Measurements from ENCODE around the gene PDZD2. TPM values are rescaled to one million over a fixed set of nuclear protein-coding genes. Genes with fewer than 3 reads are reported as not detected.

PDZD2 gene
- total and polyA plus RNA-seq, 2 donors (not counting 3 experiments of a cell fraction or from before 2014, with no cell fraction given), result 0.66 to 6.9 TPM

- no peaks in the 10 kb centered on the region for H3K79me2 ChIP-seq (ENCODE audit: control insufficient read depth, insufficient read depth, low read length)
- ChIA-PET POLR2A (no interaction called here), CTCF (no interaction called here)
- H3K9me1 ChIP-seq (replicated peaks; ENCODE audit: control insufficient read depth, extremely low read depth, insufficient read depth, low read length), result no peaks in the 10 kb centered on the region
- no peak overlapping the region for H3K4me3 ChIP-seq (replicated peaks in 1 of 3; ENCODE audit: insufficient read depth in 1 of 3, low read depth in 1 of 3, low read length in 3 of 3)
- H3K36me3 ChIP-seq (ENCODE audit: control insufficient read depth in 2 of 2, extremely low read depth in 1 of 2, insufficient read depth in 2 of 2, low read length in 2 of 2), result no peaks in the 10 kb centered on the region
- no peak overlapping the region for H3K9ac ChIP-seq (replicated peaks; ENCODE audit: extremely low read depth, insufficient read depth, low read length)
- no peaks in the 10 kb centered on the region for H3K4me1 ChIP-seq (ENCODE audit: control insufficient read depth, extremely low read depth, insufficient read depth, low read length)
- no peaks in the 10 kb centered on the region for H4K20me1 ChIP-seq (replicated peaks; ENCODE audit: control insufficient read depth, extremely low read depth, insufficient read depth, low read length)
- BruUV-seq (replicated peaks), result no TSS peak
- no peak overlapping the region for H2AFZ ChIP-seq (ENCODE audit: low read depth, low read length)
- H3K27me3 ChIP-seq (ENCODE audit: control insufficient read depth in 2 of 2, insufficient read depth in 2 of 2, low read length in 2 of 2), result no peaks in the 10 kb centered on the region
- FAIRE-seq (no peak), DNase-seq (ENCODE audit: low read depth, low spot score) (no peak)
- no peak overlapping the region for H3K4me2 ChIP-seq (ENCODE audit: insufficient read depth, low read length)
- no peak for TF ChIP-seq EZH2 (IDR thresholded peaks at IDR 0.05; ENCODE audit: borderline replicate concordance, low read depth, low read length, severe bottlenecking)
- TF ChIP-seq POLR2AphosphoS5 (IDR thresholded peaks at IDR 0.05; ENCODE audit: insufficient read depth, low read depth, low read length), result no peak
- no peak for TF ChIP-seq JUN (IDR thresholded peaks at IDR 0.05; ENCODE audit: borderline replicate concordance, insufficient read depth, insufficient read length, low read depth)
- no peak for TF ChIP-seq CTCF (IDR thresholded peaks at IDR 0.05; ENCODE audit: extremely low read depth in 1 of 2, insufficient read depth in 1 of 2, low read depth in 1 of 2, low read length in 2 of 2)
- no peak for TF ChIP-seq MYC (IDR thresholded peaks at IDR 0.05; ENCODE audit: low read depth, low read length)
- TF ChIP-seq GATA2 (IDR thresholded peaks at IDR 0.05; ENCODE audit: insufficient read depth, insufficient read length, low read depth, low read length), result no peak
- no peak for TF ChIP-seq MAX (IDR thresholded peaks at IDR 0.05; ENCODE audit: insufficient read depth, insufficient read length)
- no peak for TF ChIP-seq POLR2A (IDR thresholded peaks at IDR 0.05; ENCODE audit: low read depth, low read length)
- TF ChIP-seq FOS (IDR thresholded peaks at IDR 0.05; ENCODE audit: borderline replicate concordance, insufficient read depth, low read length), result no peak
- intact Hi-C loops (cut with micrococcal nuclease) (no loop called here), dilution Hi-C loops (cut with MboI; ENCODE audit: extremely low pct_ligation_motif_present, low sequenced_read_pairs) (no loop called here)
- no peak overlapping the region for H3K27ac ChIP-seq (ENCODE audit: insufficient read depth, low read depth, low read length)
- H3K9me3 ChIP-seq (replicated peaks; ENCODE audit: control insufficient read depth, insufficient read depth, low read length), result no peaks in the 10 kb centered on the region
Measured at GRCh38 chr5:31776976-31777651, 138.2 kb downstream of the PDZD2 start.

All from endothelial cell of umbilical vein (primary cell).